ENCODE results near the gene DECR2. TPM values are rescaled to one million over a fixed set of nuclear protein-coding genes. Genes with fewer than 3 reads are reported as not detected.

DECR2 gene
- total RNA-seq, 4 donors from 2014 or later, result 16.5 to 30.9 (median 21.4) TPM

DNA sequence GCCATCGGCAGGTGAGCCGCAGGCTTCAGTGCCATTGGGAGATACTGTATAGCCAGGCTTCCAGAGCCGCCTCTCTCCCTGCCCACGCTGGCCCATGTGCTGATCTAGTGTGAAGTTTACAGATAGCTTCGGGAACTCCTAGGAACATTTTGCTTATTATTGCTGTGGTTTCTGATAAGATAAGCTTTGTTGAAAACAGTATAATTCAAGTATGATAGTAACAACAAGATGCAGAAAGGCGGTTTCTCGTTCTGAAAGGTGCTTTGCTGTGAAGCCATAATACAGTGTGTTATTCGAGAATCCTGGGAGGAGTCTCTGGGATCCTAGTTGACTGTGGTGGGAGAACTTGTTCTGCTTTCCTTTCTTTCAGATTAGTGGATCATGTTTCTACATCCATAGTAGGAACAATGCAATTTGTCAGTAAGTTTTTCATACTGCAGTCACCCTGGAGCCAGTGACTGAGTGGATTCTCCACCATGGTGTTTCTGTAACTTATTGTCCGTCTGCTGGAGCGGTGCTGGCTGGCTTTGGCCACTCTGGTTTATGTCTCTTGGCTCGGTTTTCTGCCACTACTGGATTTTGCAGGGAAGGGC lies 55.3 kb downstream of the DECR2 start:
- no peak for TF ChIP-seq CTCF (IDR thresholded peaks at IDR 0.05)
- ATAC-seq (ENCODE audit: low FRiP score) (peak; percentile 34), DNase-seq (ENCODE audit: low spot score) (no peak)

- no peak for TF ChIP-seq CTCF (IDR thresholded peaks at IDR 0.05)
- peak; percentile 30 for ATAC-seq (ENCODE audit: low FRiP score)
- no peak for DNase-seq (ENCODE audit: low spot score)
Measured at GRCh38 chr16:457732-458400, 56.2 kb downstream of the DECR2 start.

DNA sequence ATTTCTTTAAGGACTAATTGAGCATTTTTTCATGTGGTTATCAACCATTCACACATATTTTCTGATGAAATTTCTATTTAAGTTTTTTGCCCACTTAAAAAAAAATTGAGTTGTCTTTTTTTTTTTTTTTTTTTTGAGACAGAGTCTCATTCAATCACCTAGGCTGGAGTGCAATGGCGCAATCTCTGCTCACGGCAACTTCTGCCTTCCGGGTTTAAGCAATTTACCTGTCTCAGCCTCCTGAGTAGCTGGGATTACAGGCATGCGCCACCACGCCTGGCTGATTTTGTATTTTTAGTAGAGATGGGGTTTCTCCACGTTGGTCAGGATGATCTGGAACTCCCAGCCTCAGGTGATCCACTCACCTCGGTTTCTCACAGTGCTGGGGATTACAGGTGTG lies 58.1 kb downstream of the DECR2 start:
- DNase-seq (ENCODE audit: low spot score) (no peak), ATAC-seq (ENCODE audit: low FRiP score) (no peak)
- no peak for TF ChIP-seq CTCF (IDR thresholded peaks at IDR 0.05)

- no peak for ATAC-seq (ENCODE audit: low FRiP score)
- TF ChIP-seq CTCF (IDR thresholded peaks at IDR 0.05), result no peak
Measured at GRCh38 chr16:460787-461186, 59.1 kb downstream of the DECR2 start.

More at GRCh38 chr16:460787-461186, 59.1 kb downstream of the DECR2 start:
- no peak for DNase-seq (ENCODE audit: low spot score)

Small RNAs within 50 kb of the gene (small RNA-seq; reads per million reads assigned to genes)
- not detected for gene RF00019

Other genes with a start within 250 kb of the DECR2 start
- gene HBZ, start 249.2 kb upstream of the DECR2 start, total RNA-seq, result not detected
- gene HBM, start 235.9 kb upstream of the DECR2 start, total RNA-seq, result not detected
- gene HBA2, start 229.0 kb upstream of the DECR2 start, total RNA-seq, result 1,000 to 10,000 TPM in 1 of 4 donors, 100 to 1,000 TPM in 2, 10 to 100 TPM in 1; 91.3 to 2,323 (median 185) TPM
- gene HBA1, start 225.2 kb upstream of the DECR2 start, total RNA-seq, result 100 to 1,000 TPM in 2 of 4 donors, 10 to 100 TPM in 2; 56.8 to 998 (median 122) TPM
- 1 to 10 TPM in 1 of 4 donors, not detected in 3; 3.0 TPM for gene HBQ1, start 221.4 kb upstream of the DECR2 start, total RNA-seq
- gene LUC7L, start 172.4 kb upstream of the DECR2 start, total RNA-seq, result 100 to 1,000 TPM in 1 of 4 donors, 10 to 100 TPM in 3; 52.7 to 115 (median 76.8) TPM
- gene FAM234A, start 167.1 kb upstream of the DECR2 start, total RNA-seq, result 100 to 1,000 TPM in 1 of 4 donors, 10 to 100 TPM in 3; 48.5 to 119 (median 69.3) TPM
- gene RGS11, start 125.9 kb upstream of the DECR2 start, total RNA-seq, result 10 to 100 TPM in 2 of 4 donors, 1 to 10 TPM in 2; 5.0 to 23.5 (median 13.8) TPM
- gene ARHGDIG, start 121.3 kb upstream of the DECR2 start, total RNA-seq, result 10 to 100 TPM in 1 of 4 donors, 1 to 10 TPM in 2, not detected in 1; 2.3 to 12.2 (median 5.9) TPM
- 1 to 10 TPM in 3 of 4 donors, not detected in 1; 1.5 to 5.3 (median 2.7) TPM for gene PDIA2, start 118.7 kb upstream of the DECR2 start, total RNA-seq
- gene AXIN1, start 49.2 kb upstream of the DECR2 start, total RNA-seq, result 10 to 100 TPM; 17.0 to 36.6 (median 20.9) TPM
- 10 to 100 TPM; 53.3 to 58.2 (median 53.9) TPM for gene MRPL28, start 31.3 kb upstream of the DECR2 start, total RNA-seq
- 10 to 100 TPM; 27.3 to 41.1 (median 39.0) TPM for gene PGAP6, start 19.9 kb upstream of the DECR2 start, total RNA-seq
- 100 to 1,000 TPM in 1 of 4 donors, 10 to 100 TPM in 3; 49.5 to 115 (median 79.3) TPM for gene NME4, start 4.7 kb upstream of the DECR2 start, total RNA-seq
- gene RAB11FIP3, start 23.8 kb downstream of the DECR2 start, total RNA-seq, result 10 to 100 TPM; 24.9 to 52.2 (median 48.7) TPM
- gene CAPN15, start 125.8 kb downstream of the DECR2 start, total RNA-seq, result 10 to 100 TPM; 16.4 to 87.2 (median 22.0) TPM
- under 1 TPM in 1 of 4 donors, not detected in 3; 0.19 TPM for gene PRR35, start 158.5 kb downstream of the DECR2 start, total RNA-seq
- 1 to 10 TPM in 3 of 4 donors, under 1 TPM in 1; 0.24 to 5.5 (median 1.2) TPM for gene NHLRC4, start 165.1 kb downstream of the DECR2 start, total RNA-seq
- gene PIGQ, start 168.1 kb downstream of the DECR2 start, total RNA-seq, result 10 to 100 TPM; 22.0 to 25.1 (median 23.8) TPM
- gene RAB40C, start 188.2 kb downstream of the DECR2 start, total RNA-seq, result 10 to 100 TPM; 11.6 to 20.6 (median 14.8) TPM
- under 1 TPM in 3 of 4 donors, not detected in 1; 0.19 to 0.63 (median 0.25) TPM for gene WFIKKN1, start 229.1 kb downstream of the DECR2 start, total RNA-seq
- 100 to 1,000 TPM in 3 of 4 donors, 10 to 100 TPM in 1; 75.7 to 155 (median 111) TPM for gene METTL26, start 234.4 kb downstream of the DECR2 start, total RNA-seq
- 10 to 100 TPM; 33.3 to 54.7 (median 41.3) TPM for gene MCRIP2, start 239.9 kb downstream of the DECR2 start, total RNA-seq
- 10 to 100 TPM in 3 of 4 donors, 1 to 10 TPM in 1; 7.0 to 25.1 (median 21.2) TPM for gene WDR90, start 247.5 kb downstream of the DECR2 start, total RNA-seq